BJ (cell line): ENCODE results near the gene MIPOL1. TPM values are rescaled to one million over a fixed set of nuclear protein-coding genes. Genes with fewer than 3 reads are reported as not detected.

ENCODE experiments used
- CTCF ChIA-PET: fragments of 350-600 bp; formaldehyde crosslinking; extraction: SDS; loops from one replicate; lab custom pipeline; 2021; ENCODE audit warnings: antibody characterized with exemption, inconsistent platforms; lab: Yijun Ruan, JAX
- POLR2A ChIA-PET: fragments of 300-600 bp; sonication (Branson Sonifier 250); formaldehyde crosslinking; extraction: SDS; loops from one replicate; lab custom pipeline; 2021; ENCODE audit warnings: antibody characterized with exemption; lab: Charles Lee
- DNase-seq: peaks from one replicate; pipeline ENCODE4 v3.0.0-alpha.2; 2011; ENCODE audit warnings: low read depth
- H3K27me3 ChIP-seq: 2 replicates; pipeline ENCODE4 v1.6.0; 2011; ENCODE audit warnings: low read length; ENCODE audit not compliant: control insufficient read depth, insufficient read depth
- H3K36me3 ChIP-seq: 2 replicates; pipeline ENCODE4 v1.5.1; 2011; ENCODE audit warnings: low read length; ENCODE audit not compliant: control insufficient read depth, insufficient read depth
- H3K4me3 ChIP-seq: 2 replicates; pipeline ENCODE4 v1.5.1; 2011; ENCODE audit warnings: low read depth, mild to moderate bottlenecking, control low read depth, low read length
- CTCF ChIP-seq: IDR thresholded peaks from 2 replicates; pipeline ENCODE4 v1.5.1; 2011; ENCODE audit warnings: low read depth, mild to moderate bottlenecking, control low read depth, inconsistent platforms, low read length, moderate library complexity; ENCODE audit not compliant: insufficient read depth
- polyA plus RNA-seq: library from polyadenylated mRNA; depleted of rRNA; stranded (reverse); fragments of >200 nt; gene quantifications from 2 replicates; pipeline ENCODE4 v1.2.3, GENCODE V29; 2011

Gene MIPOL1
- polyA plus RNA-seq, 1 experiment: 1.1 TPM

GRCh38 chr14:37411079-37411735 is 213.5 kb downstream of the MIPOL1 start:
- Histone ChIP-seq H3K36me3 (no peaks in the 10 kb centered on the region), H3K27me3 (no peaks in the 10 kb centered on the region), H3K4me3 (no peak overlapping the region)
- TF ChIP-seq CTCF: no peak
- DNase-seq: no peak
- ChIA-PET POLR2A (no interaction called here), CTCF (no interaction called here)

- no peak overlapping the region for H3K4me3 ChIP-seq
- no peaks in the 10 kb centered on the region for H3K36me3 ChIP-seq
- no peak for DNase-seq
- no peaks in the 10 kb centered on the region for H3K27me3 ChIP-seq
- POLR2A ChIA-PET: no interaction called here
- CTCF ChIA-PET: no interaction called here
- no peak for TF ChIP-seq CTCF
Measured at GRCh38 chr14:37413050-37413449, 215.3 kb downstream of the MIPOL1 start.

- CTCF ChIA-PET: no interaction called here
- Histone ChIP-seq H3K27me3 (no peaks in the 10 kb centered on the region), H3K36me3 (no peaks in the 10 kb centered on the region), H3K4me3 (no peak overlapping the region)
- POLR2A ChIA-PET: no interaction called here
- no peak for TF ChIP-seq CTCF
- DNase-seq: no peak
Measured at GRCh38 chr14:37413504-37414003, 215.8 kb downstream of the MIPOL1 start.

- no peak overlapping the region for H3K4me3 ChIP-seq
- no peaks in the 10 kb centered on the region for H3K27me3 ChIP-seq
- no peaks in the 10 kb centered on the region for H3K36me3 ChIP-seq
- ChIA-PET CTCF (no interaction called here), POLR2A (no interaction called here)
- TF ChIP-seq CTCF: no peak
- DNase-seq: no peak
Measured at GRCh38 chr14:37416264-37416663, 218.5 kb downstream of the MIPOL1 start.

GRCh38 chr14:37417151-37417550 is 219.4 kb downstream of the MIPOL1 start:
- POLR2A ChIA-PET: no interaction called here
- CTCF ChIA-PET: no interaction called here
- Histone ChIP-seq H3K27me3 (no peaks in the 10 kb centered on the region), H3K4me3 (no peak overlapping the region), H3K36me3 (no peaks in the 10 kb centered on the region)
- DNase-seq: no peak
- no peak for TF ChIP-seq CTCF
